ENCODE data around the gene STK17B. TPM values are rescaled to one million over a fixed set of nuclear protein-coding genes. Genes with fewer than 3 reads are reported as not detected.

STK17B gene
- total and polyA plus RNA-seq, 9 of the 15 experiments (the other 6 are each of a cell fraction or from before 2014, with no cell fraction given) = 2.3 to 17.7 (median 8.5) TPM

DNA sequence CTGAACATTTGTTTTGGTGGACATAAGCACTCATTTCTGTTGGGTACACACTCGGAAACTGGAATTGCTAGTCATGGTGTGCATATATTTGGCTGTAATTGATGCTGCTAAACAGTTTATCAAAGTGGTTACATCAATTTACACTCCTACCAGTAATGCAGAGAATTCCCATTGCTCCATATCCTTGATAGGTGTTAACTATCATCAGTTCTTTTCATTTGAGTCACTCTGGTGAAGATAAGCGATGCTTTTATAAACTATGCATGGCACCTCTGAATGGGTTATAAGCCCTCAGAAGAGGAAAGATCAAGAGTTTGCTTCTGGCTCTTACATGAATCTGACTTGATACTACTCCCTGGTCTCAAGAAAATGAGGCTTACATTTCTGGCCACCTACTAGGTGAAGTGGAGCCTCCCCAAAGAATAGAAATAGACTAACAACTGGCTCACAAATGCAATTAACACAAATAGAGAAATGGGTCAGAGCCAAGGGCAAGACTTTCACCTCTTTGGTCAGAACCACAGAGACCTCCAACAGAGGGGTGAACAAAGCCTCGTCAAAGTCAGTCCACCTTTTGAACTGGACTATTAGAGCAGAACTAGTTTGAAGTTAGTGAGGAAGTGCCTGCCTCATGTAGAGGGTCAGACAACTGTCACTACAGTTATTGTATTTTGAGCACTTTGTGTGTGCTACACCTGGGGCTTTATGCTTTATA is 15.0 kb upstream of the STK17B start (continued):
- TF ChIP-seq, protein P1, sequence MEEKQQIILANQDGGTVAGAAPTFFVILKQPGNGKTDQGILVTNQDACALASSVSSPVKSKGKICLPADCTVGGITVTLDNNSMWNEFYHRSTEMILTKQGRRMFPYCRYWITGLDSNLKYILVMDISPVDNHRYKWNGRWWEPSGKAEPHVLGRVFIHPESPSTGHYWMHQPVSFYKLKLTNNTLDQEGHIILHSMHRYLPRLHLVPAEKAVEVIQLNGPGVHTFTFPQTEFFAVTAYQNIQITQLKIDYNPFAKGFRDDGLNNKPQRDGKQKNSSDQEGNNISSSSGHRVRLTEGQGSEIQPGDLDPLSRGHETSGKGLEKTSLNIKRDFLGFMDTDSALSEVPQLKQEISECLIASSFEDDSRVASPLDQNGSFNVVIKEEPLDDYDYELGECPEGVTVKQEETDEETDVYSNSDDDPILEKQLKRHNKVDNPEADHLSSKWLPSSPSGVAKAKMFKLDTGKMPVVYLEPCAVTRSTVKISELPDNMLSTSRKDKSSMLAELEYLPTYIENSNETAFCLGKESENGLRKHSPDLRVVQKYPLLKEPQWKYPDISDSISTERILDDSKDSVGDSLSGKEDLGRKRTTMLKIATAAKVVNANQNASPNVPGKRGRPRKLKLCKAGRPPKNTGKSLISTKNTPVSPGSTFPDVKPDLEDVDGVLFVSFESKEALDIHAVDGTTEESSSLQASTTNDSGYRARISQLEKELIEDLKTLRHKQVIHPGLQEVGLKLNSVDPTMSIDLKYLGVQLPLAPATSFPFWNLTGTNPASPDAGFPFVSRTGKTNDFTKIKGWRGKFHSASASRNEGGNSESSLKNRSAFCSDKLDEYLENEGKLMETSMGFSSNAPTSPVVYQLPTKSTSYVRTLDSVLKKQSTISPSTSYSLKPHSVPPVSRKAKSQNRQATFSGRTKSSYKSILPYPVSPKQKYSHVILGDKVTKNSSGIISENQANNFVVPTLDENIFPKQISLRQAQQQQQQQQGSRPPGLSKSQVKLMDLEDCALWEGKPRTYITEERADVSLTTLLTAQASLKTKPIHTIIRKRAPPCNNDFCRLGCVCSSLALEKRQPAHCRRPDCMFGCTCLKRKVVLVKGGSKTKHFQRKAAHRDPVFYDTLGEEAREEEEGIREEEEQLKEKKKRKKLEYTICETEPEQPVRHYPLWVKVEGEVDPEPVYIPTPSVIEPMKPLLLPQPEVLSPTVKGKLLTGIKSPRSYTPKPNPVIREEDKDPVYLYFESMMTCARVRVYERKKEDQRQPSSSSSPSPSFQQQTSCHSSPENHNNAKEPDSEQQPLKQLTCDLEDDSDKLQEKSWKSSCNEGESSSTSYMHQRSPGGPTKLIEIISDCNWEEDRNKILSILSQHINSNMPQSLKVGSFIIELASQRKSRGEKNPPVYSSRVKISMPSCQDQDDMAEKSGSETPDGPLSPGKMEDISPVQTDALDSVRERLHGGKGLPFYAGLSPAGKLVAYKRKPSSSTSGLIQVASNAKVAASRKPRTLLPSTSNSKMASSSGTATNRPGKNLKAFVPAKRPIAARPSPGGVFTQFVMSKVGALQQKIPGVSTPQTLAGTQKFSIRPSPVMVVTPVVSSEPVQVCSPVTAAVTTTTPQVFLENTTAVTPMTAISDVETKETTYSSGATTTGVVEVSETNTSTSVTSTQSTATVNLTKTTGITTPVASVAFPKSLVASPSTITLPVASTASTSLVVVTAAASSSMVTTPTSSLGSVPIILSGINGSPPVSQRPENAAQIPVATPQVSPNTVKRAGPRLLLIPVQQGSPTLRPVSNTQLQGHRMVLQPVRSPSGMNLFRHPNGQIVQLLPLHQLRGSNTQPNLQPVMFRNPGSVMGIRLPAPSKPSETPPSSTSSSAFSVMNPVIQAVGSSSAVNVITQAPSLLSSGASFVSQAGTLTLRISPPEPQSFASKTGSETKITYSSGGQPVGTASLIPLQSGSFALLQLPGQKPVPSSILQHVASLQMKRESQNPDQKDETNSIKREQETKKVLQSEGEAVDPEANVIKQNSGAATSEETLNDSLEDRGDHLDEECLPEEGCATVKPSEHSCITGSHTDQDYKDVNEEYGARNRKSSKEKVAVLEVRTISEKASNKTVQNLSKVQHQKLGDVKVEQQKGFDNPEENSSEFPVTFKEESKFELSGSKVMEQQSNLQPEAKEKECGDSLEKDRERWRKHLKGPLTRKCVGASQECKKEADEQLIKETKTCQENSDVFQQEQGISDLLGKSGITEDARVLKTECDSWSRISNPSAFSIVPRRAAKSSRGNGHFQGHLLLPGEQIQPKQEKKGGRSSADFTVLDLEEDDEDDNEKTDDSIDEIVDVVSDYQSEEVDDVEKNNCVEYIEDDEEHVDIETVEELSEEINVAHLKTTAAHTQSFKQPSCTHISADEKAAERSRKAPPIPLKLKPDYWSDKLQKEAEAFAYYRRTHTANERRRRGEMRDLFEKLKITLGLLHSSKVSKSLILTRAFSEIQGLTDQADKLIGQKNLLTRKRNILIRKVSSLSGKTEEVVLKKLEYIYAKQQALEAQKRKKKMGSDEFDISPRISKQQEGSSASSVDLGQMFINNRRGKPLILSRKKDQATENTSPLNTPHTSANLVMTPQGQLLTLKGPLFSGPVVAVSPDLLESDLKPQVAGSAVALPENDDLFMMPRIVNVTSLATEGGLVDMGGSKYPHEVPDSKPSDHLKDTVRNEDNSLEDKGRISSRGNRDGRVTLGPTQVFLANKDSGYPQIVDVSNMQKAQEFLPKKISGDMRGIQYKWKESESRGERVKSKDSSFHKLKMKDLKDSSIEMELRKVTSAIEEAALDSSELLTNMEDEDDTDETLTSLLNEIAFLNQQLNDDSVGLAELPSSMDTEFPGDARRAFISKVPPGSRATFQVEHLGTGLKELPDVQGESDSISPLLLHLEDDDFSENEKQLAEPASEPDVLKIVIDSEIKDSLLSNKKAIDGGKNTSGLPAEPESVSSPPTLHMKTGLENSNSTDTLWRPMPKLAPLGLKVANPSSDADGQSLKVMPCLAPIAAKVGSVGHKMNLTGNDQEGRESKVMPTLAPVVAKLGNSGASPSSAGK (IDR thresholded peaks at IDR 0.05) = no peak
- TF ChIP-seq BRF1 (IDR thresholded peaks at IDR 0.05; ENCODE audit: borderline replicate concordance, extremely low read depth, insufficient read length) (no peak), TAF1 (IDR thresholded peaks at IDR 0.05; ENCODE audit: control insufficient read depth, extremely low read depth, insufficient read depth, low read length, severe bottlenecking) (no peak), ZNF121 (CRISPR knock-in tag; conservative IDR thresholded peaks at IDR 0.05) (no peak), PTRF (tag; IDR thresholded peaks at IDR 0.05) (no peak), SRSF1 (IDR thresholded peaks at IDR 0.05; ENCODE audit: low read depth, low read length) (no peak), NFIC (IDR thresholded peaks at IDR 0.05) (no peak), YBX1 (IDR thresholded peaks at IDR 0.05) (no peak), MCM2 (IDR thresholded peaks at IDR 0.05; ENCODE audit: low read depth) (no peak), FOXK1 (CRISPR knock-in tag; IDR thresholded peaks at IDR 0.05; ENCODE audit: borderline replicate concordance) (no peak), ZNF253 (CRISPR knock-in tag; conservative IDR thresholded peaks at IDR 0.05) (no peak), RBM15 (IDR thresholded peaks at IDR 0.05; ENCODE audit: insufficient read depth, low read length) (no peak)
- TF ChIP-seq, protein P2, sequence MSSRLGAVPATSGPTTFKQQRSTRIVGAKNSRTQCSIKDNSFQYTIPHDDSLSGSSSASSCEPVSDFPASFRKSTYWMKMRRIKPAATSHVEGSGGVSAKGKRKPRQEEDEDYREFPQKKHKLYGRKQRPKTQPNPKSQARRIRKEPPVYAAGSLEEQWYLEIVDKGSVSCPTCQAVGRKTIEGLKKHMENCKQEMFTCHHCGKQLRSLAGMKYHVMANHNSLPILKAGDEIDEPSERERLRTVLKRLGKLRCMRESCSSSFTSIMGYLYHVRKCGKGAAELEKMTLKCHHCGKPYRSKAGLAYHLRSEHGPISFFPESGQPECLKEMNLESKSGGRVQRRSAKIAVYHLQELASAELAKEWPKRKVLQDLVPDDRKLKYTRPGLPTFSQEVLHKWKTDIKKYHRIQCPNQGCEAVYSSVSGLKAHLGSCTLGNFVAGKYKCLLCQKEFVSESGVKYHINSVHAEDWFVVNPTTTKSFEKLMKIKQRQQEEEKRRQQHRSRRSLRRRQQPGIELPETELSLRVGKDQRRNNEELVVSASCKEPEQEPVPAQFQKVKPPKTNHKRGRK (tag; IDR thresholded peaks at IDR 0.05) = no peak
